Pulmonary artery endothelial cell (primary cell): Measurements from ENCODE around the gene KCNRG. TPM values are rescaled to one million over a fixed set of nuclear protein-coding genes. Genes with fewer than 3 reads are reported as not detected.
"Not testable (repeated sequence)": the region's sequence is repeated elsewhere in the genome, so short reads cannot be mapped to it uniquely, and the experiment has no call there.

ENCODE experiments used
- DNase-seq: peaks from one replicate; pipeline ENCODE4 v3.0.0-alpha.2; 2011; ENCODE audit warnings: low read depth, low spot score
- total RNA-seq: library from RNA; depleted of rRNA; stranded (reverse); fragments of >200 nt; gene quantifications from 2 replicates; pipeline ENCODE4 v1.2.3, GENCODE V29; 2014

KCNRG gene
- total RNA-seq, 1 donor from 2014 or later: 4.7 TPM

DNA sequence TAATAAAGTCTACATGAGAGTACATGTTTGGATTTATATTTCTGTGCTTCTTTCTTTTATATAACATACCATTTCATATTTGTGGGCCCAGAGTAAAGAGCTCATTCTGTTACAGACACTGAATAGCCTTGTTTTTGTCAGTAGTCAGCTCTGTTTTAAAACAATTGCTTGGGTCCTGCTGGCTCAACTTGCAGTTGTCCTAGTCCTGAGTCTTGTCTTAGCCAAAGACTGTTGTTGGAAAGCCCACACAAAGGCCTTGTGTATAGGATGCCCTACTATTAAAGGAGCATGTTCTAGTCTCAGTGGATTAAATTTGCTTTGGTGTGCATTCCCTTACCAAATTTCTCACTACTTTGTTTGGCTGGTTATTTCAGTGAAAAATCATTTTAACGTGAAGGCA, 3.8 kb upstream of the KCNRG start:
- no peak for DNase-seq

DNA sequence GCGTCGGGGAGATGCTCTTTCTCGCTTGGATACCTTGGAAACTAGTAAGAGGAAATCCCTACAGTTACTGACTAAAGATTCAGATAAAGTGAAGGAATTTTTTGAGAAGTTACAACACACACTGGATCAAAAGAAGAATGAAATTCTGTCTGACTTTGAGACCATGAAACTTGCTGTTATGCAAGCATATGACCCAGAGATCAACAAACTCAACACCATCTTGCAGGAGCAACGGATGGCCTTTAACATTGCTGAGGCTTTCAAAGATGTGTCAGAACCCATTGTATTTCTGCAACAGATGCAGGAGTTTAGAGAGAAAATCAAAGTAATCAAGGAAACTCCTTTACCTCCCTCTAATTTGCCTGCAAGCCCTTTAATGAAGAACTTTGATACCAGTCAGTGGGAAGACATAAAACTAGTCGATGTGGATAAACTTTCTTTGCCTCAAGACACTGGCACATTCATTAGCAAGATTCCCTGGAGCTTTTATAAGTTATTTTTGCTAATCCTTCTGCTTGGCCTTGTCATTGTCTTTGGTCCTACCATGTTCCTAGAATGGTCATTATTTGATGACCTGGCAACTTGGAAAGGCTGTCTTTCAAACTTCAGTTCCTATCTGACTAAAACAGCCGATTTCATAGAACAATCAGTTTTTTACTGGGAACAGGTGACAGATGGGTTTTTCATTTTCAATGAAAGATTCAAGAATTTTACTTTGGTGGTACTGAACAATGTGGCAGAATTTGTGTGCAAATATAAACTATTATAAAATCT, 2.7 kb upstream of the KCNRG start:
- no peak for DNase-seq

DNA sequence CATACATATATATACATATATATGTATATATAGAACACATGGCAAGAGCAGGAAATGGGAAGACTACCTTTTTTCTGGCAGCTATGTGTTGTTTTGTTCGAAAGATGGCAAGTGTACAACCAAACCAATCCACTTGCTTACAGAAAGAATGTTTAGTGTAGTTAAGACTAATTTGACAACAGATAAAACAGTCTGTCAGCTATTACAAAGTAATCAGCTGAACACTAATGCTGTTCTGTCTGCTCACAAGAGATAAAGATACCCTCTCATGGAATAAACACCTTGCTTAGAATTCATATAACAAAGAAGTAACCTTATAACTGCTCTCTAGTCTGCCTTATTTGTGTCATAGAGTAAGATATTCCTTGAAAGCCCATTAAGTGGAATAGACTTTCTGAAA, 858 bp upstream of the KCNRG start:
- no peak for DNase-seq

DNA sequence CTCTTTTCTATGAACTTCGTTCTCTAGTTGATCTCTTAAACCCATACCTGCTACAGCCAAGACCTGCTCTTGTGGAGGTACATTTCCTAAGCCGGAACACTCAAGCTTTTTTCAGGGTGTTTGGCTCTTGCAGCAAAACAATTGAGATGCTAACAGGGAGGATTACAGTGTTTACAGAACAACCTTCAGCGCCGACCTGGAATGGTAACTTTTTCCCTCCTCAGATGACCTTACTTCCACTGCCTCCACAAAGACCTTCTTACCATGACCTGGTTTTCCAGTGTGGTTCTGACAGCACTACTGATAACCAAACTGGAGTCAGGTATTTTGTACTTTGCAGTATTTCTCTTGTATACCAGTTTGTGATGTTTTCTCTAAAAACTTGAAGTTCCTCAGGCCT, 506 bp downstream of the KCNRG start:
- DNase-seq: no peak

DNA sequence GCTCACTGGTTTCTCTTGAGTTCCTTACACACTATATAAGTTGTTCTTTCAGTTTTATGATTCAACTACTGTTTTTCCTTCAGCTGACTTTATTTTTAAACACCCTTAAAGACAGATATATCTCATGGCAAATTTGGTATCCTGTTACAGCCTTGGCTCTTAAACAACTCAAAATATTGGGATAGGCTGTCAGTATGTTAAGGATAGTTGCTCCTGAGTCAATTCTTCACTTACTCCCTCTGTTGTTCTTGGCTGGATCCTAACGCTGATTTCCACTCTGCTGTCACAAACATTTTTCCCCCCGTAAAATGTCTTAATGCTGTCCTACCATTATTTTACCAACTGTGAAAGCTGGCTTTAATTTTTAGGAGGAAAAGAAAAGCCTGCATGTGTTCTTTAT, 1.2 kb downstream of the KCNRG start:
- no peak for DNase-seq

DNA sequence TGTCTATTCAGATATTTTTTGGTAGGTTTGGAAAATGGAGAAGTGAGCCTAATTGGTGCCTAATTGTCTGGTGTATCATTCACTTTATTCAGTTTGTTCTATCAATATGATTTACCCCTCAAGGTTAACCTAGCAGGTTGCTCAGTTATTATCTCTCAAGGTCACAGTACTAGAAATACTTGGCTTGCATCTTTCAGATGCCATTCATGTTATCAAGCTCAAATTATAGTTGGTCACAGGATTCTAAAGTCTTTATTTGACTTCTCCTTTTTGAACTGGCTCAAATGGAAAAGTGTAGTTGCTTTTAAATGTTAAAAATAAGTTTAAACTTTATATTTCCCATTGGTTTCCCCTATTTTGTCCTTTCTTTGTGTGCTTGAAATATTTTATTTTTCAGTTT, 2.6 kb downstream of the KCNRG start:
- no peak for DNase-seq

DNA sequence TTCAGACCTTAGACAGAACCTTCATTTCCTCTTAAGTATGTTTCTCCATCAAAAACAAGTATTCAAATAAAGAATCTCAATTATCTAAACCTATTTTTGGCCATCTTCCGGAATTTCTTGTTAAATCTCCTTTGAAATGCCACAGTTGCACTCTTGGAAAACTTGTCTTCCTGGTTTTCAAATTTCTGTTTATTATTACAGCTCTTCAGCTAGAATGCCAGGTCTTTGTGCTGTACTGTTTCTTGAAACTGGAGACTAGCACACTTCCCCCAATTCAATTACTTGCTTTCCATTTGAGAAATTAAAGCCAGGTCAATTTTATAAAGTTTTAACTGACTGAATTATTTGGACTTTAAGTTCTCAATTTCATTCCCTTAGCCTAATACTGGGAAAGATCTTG, 10.2 kb downstream of the KCNRG start:
- DNase-seq: no peak

DNA sequence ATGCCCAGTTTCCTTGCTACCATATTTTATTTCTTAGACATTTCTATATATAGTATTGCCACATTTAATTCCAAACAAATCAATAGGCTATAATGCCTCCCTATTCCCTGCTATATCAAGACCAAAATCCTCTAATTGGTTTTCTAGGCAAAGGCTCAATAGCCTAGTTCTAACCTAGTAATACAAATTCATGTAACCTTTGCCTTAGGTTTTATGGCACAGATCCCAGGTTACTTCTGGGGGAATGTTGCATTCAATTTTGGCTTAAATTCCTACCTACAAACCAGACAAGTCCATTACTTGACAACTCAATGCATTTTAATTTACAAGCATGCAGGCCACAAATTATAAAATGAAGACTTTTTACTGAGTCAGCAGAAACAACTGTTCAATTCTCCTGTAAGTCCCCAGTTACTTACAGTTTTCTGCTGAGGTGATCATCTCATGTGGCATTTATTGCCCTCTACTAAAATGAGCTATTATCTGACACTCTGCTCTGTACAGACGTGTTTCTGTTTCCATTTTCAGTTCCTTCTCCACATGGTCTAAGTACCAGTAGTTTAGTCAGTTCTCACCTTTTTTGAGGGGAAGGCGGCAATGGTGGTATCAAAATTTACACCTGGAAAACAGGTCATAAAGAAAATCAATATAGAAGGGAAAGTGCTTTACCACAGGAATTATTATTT, 11.7 kb downstream of the KCNRG start:
- DNase-seq: no peak

DNA sequence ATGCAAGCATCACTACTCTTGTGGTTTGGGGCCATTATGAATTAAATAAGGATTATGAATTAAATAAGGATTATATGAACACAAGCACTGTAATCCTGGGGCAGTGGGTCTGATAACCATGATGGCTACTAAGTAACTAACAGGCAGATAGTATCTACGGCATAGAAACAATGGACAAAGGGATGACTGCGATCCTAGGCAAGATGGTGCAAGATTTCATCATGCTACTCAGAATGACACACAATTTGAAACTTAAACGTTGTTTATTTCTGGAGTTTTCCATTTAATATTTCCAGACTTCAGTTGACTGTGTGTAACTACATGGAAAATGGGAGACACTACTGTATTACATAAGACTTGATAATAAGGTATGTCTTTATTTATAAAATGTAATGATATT, 15.1 kb downstream of the KCNRG start:
- no peak for DNase-seq

DNA sequence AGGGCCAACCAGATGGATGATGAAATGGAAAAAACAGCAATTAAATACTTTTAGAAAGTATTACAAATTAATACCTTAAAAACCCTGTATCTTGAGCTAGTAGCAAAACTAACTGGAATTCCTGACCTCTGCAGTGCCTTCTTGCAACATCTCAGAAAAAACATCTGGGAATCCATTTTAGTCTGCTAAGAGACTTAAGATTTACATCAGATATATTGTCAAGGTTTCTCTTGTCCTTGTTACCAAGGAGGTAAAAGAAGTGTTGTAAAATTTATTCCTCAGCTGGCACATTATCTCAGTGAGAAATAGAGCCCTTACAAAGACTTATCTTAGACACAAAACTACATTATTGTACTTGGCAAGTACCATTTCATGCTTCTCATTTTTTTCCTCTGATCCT, 18.5 kb downstream of the KCNRG start:
- DNase-seq: no peak

DNA sequence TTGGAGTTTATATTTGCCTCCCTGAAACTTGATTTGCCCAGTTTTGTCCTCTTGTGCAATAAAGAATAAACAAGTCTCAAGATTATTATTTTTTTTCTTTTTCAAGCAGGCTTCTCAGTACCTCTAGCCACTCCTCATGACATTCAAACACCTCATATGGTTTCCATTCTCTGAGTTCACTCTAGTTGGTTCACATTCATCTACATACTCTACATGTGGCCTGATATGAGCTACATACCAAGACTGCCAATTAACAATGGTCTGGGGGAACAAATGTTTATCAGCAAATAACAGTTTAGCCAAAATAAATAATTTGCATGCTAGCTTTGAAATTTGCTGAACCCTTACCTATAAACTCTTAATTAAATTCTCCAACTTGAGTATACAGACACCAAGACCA, 22.5 kb downstream of the KCNRG start:
- no peak for DNase-seq

DNA sequence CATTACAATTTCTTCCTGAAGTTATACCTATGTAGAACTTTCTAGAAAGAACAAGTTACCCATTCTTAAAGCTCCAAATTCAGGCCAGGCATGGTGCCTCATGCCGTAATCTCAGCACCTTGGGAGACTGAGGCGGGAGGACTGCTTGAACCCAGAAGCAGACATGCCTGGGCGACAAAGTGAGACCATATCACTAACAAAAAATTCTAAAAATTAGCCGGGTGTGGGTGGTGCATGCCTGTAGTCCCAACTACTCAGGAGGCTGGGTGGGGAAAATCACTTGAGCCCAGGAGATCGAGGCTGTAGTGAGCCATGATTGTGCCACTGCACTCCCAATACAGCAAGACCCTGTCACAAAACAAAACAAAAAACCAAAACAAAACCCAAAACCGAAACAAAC, 23.0 kb downstream of the KCNRG start:
- no peak for DNase-seq

DNA sequence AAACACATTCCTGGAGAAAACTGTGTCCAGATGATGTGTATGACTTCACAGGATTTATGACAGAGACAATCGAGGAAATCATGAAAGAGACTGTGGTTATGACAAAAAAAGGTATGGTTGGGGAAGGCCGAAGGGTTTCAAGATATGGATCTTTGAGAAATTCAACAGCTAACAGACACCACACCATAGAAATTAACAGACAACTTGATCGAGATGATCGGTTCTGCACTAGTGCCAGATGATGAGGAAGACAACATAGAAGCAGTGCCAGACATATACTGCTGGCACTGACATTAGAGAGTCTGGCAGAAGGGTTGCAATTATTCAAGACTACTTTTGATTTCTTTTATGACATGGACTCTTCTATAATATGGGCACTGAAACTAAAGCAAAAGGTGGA, 37.2 kb downstream of the KCNRG start:
- DNase-seq: no peak

DNA sequence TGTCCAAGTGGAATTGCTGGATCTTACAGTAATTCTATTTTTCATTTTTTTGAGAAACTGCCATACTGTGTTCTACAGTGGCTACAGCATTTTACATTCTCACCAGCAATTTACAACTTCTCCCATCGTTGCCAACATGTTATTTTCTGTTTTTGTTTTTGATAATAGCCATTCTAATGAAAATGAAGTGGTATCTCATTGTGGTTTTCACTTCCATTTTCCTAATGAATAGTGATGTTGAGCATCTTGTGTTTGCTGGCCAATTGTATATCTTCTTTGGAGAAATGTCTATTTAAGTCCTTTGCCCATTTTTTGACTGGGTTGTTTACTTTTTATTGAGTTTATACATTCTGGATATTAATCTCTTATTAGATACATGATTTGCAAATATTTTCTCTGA, 38.6 kb downstream of the KCNRG start:
- no peak for DNase-seq

DNA sequence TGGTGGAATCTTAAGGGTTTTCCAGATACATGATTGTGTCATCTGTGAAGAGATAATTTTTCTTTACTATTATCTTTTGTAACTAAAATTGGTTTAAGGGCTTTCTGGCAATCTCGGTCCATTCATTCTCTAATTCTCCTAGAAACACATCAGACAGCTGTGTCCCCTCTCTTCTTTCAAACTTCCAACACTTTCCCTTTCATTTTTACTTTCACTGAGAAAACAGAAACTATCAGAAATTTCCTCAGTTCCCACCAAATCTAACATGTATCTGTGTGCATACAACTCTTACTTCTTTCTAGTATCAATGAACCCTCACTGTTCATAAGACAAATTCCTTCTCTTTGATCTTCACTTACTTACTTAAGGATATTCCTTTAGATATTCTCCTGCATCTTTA, 40.2 kb downstream of the KCNRG start:
- DNase-seq: no peak

DNA sequence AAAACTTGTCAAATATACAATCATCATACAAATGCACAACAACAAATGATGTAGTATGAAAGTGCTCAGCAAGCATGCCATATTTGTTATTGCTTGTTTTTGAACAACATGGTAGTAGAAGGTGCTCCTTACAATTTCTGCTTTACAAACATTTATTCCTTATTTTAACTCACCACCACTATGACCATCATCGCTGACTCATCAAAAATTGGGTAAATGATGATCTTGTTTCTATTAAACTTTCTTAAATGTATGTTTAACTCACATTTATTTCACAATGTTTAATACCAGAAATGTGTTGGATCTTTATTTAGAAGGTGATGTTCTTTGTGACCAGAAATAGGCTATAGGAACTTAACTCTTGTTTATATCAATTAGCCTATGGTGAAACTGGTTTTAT, 45.5 kb downstream of the KCNRG start:
- no peak for DNase-seq

DNA sequence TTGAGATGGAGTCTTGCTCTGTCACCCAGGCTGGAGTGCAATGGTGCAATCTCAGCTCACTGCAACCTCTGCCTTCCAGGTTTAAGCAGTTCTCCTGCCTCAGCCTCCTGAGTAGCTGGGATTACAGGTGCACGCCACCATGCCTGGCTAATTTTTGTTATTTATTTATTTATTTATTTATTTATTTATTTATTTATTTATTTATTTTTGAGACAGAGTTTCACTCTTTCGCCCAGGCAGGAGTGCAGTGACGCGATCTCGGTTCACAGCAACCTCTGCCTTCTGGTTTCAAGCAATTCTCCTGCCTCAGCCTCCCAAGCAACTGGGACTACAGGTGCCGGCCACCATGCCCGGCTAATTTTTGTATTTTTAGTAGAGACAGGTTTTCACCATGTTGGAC, 47.1 kb downstream of the KCNRG start:
- not testable (repeated sequence) for DNase-seq

DNA sequence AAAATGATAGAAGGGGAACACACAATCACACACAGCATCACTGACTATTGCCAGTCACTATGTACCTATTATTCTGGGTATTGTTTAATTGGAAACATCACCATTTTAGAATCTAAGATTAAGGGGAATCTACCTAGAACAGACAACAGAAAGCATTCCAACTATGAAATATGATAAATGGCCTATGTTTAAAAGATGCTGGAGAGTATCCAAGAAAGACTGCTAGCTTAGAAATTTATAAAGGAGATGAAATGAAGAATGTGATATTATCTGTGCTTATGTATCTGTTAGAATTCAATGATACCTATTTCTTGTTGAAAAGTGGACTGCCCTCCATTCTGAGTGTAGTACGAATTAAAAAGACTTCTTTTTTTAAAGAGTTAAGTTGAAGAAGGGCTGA, 50.5 kb downstream of the KCNRG start:
- DNase-seq: no peak

DNA sequence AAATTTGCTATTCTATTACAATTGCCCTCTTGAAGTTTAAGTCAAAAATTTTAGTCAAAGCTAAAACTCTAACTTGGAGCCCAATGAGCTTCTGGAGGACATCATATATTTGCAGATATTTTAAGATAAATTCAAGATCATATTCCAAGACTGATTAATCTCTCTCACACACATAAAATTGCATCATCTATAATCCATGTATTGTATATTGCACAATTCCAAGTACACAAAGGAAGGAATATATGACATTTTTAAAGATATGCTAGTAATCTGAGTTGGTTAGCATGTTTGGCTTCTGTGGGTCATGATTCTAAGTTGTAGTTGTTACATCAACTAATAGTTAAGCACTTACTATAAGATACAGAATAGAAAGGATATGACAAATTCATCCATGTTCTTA, 53.3 kb downstream of the KCNRG start:
- no peak for DNase-seq

DNA sequence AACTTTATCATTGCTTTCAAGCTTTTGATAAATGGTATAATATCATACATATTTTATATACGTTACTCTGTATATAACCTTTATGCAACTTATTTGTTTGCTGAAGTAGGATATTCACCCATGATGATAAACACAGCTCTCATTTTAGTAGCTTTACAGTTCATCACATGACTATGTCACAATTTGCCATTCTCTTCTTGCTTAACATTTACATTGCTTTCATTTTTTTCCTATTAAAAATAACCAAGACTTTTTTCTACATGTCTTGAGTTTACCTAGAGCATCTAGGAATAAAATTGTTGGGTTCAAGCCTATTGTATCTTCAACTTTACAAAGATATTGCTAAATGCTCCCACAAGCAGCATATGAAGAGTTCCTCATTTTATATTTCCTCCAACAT, 54.0 kb downstream of the KCNRG start:
- no peak for DNase-seq

DNA sequence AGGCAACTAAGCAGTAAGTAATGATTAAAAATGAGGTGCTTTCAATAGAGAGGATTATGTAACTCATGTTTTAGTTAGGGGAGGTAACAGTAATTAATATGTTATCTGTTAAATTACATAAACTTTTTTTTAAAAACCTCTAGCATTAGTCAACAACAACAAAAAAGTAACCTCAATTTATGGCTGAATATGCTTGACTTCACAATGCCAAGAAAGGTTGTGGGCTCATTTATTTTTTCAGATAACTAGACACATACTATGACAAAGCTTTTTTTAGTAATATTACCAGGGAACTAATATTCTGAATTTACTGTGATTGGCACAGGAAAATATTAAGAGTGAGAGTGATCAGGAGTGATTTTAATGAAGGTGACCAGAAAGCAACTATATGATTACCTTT, 54.9 kb downstream of the KCNRG start:
- DNase-seq: no peak
